Amygdala (tissue), 56 donors: ENCODE data around the gene SLC49A3.
"Not testable (repeated sequence)": the region's sequence is repeated elsewhere in the genome, so short reads cannot be mapped to it uniquely, and the experiment has no call there.

Experiments
- DNase-seq, 56 donors: peaks; one replicate each; lab custom pipeline; 2025; lab: John Stamatoyannopoulos, UW

Gene SLC49A3

GRCh38 chr4:688854-689681, at the start of gene SLC49A3:
Gene SLC49A3, minus strand, starts transcription at chr4:689151. Its CDS starts 24 bp downstream, at chr4:689127.
- no peak for DNase-seq

GRCh38 chr4:736561-736960, 47.6 kb upstream of the SLC49A3 start:
- DNase-seq, result not testable (repeated sequence)

- DNase-seq, result no peak
These were observed 46.6 kb upstream of the SLC49A3 start for GRCh38 chr4:735583-735982.

- DNase-seq, result no peak
These were observed 46.0 kb upstream of the SLC49A3 start for GRCh38 chr4:734951-735350.

- no peak for DNase-seq
These were observed 45.1 kb upstream of the SLC49A3 start for GRCh38 chr4:734075-734474.

GRCh38 chr4:733631-733980, 44.7 kb upstream of the SLC49A3 start:
- no peak for DNase-seq

- no peak for DNase-seq
These were observed 44.1 kb upstream of the SLC49A3 start for GRCh38 chr4:732911-733630.

- DNase-seq, result no peak
These were observed 43.5 kb upstream of the SLC49A3 start for GRCh38 chr4:732486-732885.

- not testable (repeated sequence) for DNase-seq
These were observed 43.0 kb upstream of the SLC49A3 start for GRCh38 chr4:731954-732353.

- not testable (repeated sequence) for DNase-seq
These were observed 42.3 kb upstream of the SLC49A3 start for GRCh38 chr4:730946-731904.

GRCh38 chr4:730511-730910, 41.6 kb upstream of the SLC49A3 start:
- DNase-seq, result no peak

- no peak for DNase-seq
These were observed 40.7 kb upstream of the SLC49A3 start for GRCh38 chr4:729336-730315.

GRCh38 chr4:727576-727975, 38.6 kb upstream of the SLC49A3 start:
- DNase-seq, result no peak

- peak in 5 of 56 donors; percentile 18 to 46 (median 32) for DNase-seq
These were observed 37.9 kb upstream of the SLC49A3 start for GRCh38 chr4:726838-727237.

- DNase-seq, result no peak
These were observed 37.4 kb upstream of the SLC49A3 start for GRCh38 chr4:726235-726787.

- DNase-seq, result peak in 2 of 56 donors; percentile 37 to 51
These were observed 36.7 kb upstream of the SLC49A3 start for GRCh38 chr4:725391-726234.

- DNase-seq, result peak in 1 of 56 donors; percentile 30
These were observed 35.0 kb upstream of the SLC49A3 start for GRCh38 chr4:723751-724530.
